ENCODE data around the gene ARFGEF3.

ARFGEF3 gene

DNA sequence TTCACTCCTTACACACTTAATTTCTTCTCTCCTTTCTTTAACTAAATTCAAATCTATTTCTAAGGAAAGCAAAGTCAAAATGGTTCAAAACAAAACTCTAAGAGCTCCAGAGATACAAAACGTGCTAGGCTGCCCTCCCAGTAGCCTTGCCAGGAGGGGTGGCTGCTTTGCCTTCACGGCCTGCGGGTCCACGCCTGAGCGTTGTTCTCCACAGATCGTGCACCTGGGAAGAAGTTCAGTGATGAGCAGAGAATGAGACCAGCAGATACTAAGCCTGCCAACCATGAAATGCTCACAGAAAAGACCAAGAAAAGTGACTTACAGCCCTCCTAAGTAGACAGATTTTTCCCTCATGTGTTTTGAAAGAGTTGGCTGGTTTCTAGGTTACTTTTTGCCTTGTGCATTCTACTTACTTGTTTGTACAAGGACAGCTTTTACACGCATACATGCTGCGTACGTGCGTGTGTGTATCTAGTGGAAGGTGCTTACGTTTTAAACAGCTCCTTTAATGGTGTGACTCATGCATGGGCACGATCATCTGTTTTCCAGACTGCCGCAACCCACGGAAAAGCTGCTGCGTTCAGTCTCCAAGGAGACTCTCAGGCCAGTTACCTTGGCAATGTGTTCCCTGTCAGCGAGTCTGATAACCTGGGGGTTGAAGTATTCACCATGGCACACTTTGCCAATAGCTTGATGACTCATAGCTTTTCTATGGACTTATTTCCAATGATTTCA is 88.9 kb downstream of the ARFGEF3 start:
- no peak overlapping the region for H3K4me3 ChIP-seq (ENCODE audit: control insufficient read depth, low read depth, low read length)
- DNase-seq (ENCODE audit: low read depth): peak; percentile 88
- TF ChIP-seq CTCF (IDR thresholded peaks at IDR 0.05; ENCODE audit: control insufficient read depth, insufficient read depth, low read depth, low read length, missing control alignments): no peak

DNA sequence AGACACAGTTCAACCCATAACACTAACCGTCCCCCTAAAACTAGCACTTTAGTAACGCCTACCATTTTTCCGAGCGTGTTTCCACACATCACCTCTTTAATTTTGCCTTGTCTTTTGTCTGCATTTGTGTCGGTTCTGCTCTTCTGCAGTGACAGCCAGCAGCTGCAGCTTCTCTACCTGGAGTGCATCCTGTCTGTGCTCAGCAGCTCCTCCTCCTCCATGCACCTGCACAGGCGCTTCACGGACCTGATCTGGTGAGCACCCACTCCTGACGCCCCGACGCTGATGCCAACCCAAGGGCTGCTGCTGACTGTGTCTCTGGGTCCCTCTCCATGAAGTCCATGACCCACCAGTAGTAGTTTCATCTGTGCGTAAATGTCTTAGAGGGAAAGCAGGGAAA is 92.0 kb downstream of the ARFGEF3 start:
- no peak overlapping the region for H3K4me3 ChIP-seq (ENCODE audit: control insufficient read depth, low read depth, low read length)
- no peak for TF ChIP-seq CTCF (IDR thresholded peaks at IDR 0.05; ENCODE audit: control insufficient read depth, insufficient read depth, low read depth, low read length, missing control alignments)
- no peak for DNase-seq (ENCODE audit: low read depth)

DNA sequence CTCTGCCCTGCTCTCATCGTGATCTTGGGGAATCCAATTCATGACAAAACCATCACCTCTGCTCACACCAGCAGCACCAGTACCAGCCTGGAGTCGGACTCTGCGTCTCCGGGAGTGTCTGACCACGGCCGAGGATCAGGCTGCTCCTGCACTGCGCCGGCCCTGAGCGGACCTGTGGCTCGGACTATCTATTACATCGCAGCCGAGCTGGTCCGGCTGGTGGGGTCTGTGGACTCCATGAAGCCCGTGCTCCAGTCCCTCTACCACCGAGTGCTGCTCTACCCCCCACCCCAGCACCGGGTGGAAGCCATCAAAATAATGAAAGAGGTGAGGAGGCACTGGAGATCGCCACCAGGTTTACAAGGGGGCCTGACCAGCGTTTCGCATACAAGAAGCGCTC is 93.7 kb downstream of the ARFGEF3 start:
- H3K4me3 ChIP-seq (ENCODE audit: control insufficient read depth, low read depth, low read length): no peak overlapping the region
- DNase-seq (ENCODE audit: low read depth): no peak
- TF ChIP-seq CTCF (IDR thresholded peaks at IDR 0.05; ENCODE audit: control insufficient read depth, insufficient read depth, low read depth, low read length, missing control alignments): no peak

GRCh38 chr6:138257638-138258040 is 95.9 kb downstream of the ARFGEF3 start:
- no peak for TF ChIP-seq CTCF (IDR thresholded peaks at IDR 0.05; ENCODE audit: control insufficient read depth, insufficient read depth, low read depth, low read length, missing control alignments)
- DNase-seq (ENCODE audit: low read depth): no peak
- H3K4me3 ChIP-seq (ENCODE audit: control insufficient read depth, low read depth, low read length): no peak overlapping the region

DNA sequence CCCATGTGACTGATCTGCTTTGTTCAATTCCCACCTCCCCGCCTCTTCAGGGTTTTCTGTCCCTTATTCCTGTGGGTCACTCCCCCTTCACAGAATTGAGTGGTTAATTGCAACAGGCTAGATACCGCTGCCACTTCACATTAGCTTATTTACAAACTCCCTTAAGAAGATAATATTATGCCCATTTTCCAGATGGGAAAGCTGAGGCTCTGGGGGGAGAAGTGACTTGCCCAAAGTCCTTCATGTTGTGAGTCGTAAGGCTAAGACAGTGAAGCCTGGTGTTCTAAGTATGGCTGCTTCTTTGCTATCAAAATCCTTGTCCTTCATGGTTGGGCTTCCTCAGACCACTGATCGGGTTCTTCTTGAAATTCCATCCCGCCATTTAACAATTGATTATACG is 96.5 kb downstream of the ARFGEF3 start:
- H3K4me3 ChIP-seq (ENCODE audit: control insufficient read depth, low read depth, low read length): no peak overlapping the region
- TF ChIP-seq CTCF (IDR thresholded peaks at IDR 0.05; ENCODE audit: control insufficient read depth, insufficient read depth, low read depth, low read length, missing control alignments): no peak
- no peak for DNase-seq (ENCODE audit: low read depth)

DNA sequence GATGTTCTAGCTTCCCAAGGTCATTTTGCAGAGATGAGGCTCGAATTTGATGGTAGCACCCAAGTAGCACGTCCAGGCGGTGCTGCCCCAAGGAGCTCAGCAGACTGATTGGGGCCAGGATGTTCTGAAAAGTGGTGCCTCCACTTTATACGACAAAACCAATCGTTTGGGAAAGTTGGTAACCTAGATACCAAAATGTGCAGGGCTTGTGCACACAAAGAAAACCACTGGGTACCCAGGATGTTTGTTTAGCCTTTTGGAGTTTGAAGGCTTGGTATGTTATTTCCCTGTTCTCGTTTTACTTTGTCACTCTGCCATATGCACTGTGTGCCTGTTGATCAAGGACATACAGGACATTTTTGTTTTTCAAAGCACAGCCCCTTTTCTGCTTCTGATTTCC is 97.3 kb downstream of the ARFGEF3 start:
- no peak for DNase-seq (ENCODE audit: low read depth)
- no peak overlapping the region for H3K4me3 ChIP-seq (ENCODE audit: control insufficient read depth, low read depth, low read length)
- TF ChIP-seq CTCF (IDR thresholded peaks at IDR 0.05; ENCODE audit: control insufficient read depth, insufficient read depth, low read depth, low read length, missing control alignments): no peak
